ENCODE measurements around the gene PLPP4. TPM values are rescaled to one million over a fixed set of nuclear protein-coding genes. Genes with fewer than 3 reads are reported as not detected.

The PLPP4 gene
- total RNA-seq, 1 experiment from 2014 or later = not detected

- Histone ChIP-seq H3K79me1 (ENCODE audit: insufficient read depth, low read depth, low read length, poor library complexity, severe bottlenecking) (no peaks in the 10 kb centered on the region), H3T11ph (ENCODE audit: low read length) (no peak overlapping the region), H2AFZ (ENCODE audit: low read length) (no peak overlapping the region), H3K9me3 (ENCODE audit: control insufficient read depth, low read depth, low read length) (no peaks in the 10 kb centered on the region), H4K91ac (ENCODE audit: insufficient read length, low read depth, low read length) (no peak overlapping the region), H3K27me3 (ENCODE audit: insufficient read depth, low read length) (no peaks in the 10 kb centered on the region), H3K56ac (ENCODE audit: insufficient read length, low read depth, low read length) (no peak overlapping the region), H3K4me2 (ENCODE audit: insufficient read depth, insufficient read length, low read length) (no peak overlapping the region), H4K5ac (ENCODE audit: insufficient read length, low read depth, low read length) (no peak overlapping the region), H3K4ac (ENCODE audit: low read depth, low read length) (no peak overlapping the region), H3K4me1 (ENCODE audit: insufficient read depth, low read length) (no peaks in the 10 kb centered on the region), H2BK12ac (ENCODE audit: insufficient read length, low read depth, low read length) (no peak overlapping the region), H4K8ac (replicated peaks; ENCODE audit: insufficient read length, low read depth, low read length) (no peak overlapping the region), H3K9ac (ENCODE audit: extremely low read depth, insufficient read length, low read length) (no peak overlapping the region), H2BK5ac (ENCODE audit: insufficient read length, low read length) (no peak overlapping the region), H2BK120ac (ENCODE audit: low read depth, low read length, poor library complexity, severe bottlenecking) (no peak overlapping the region), H2BK15ac (ENCODE audit: low read depth, low read length) (no peak overlapping the region), H2AK5ac (ENCODE audit: insufficient read length, low read length) (no peak overlapping the region), H3K23me2 (ENCODE audit: insufficient read length, low read depth, low read length, poor library complexity, severe bottlenecking) (no peaks in the 10 kb centered on the region), H3K27ac (ENCODE audit: insufficient read length, low read depth, low read length) (no peak overlapping the region), H4K20me1 (ENCODE audit: control insufficient read depth, insufficient read depth, insufficient read length) (no peaks in the 10 kb centered on the region), H3K23ac (ENCODE audit: insufficient read length, low read depth, low read length) (no peak overlapping the region), H2BK20ac (ENCODE audit: low read depth, low read length, poor library complexity, severe bottlenecking) (no peak overlapping the region), H3K14ac (ENCODE audit: insufficient read depth, low read length) (no peak overlapping the region), H3K79me2 (ENCODE audit: insufficient read depth, low read length) (no peaks in the 10 kb centered on the region), H3K18ac (ENCODE audit: insufficient read length, low read depth, low read length) (no peak overlapping the region)
- no peak for DNase-seq
- H3K4me3 Mint-ChIP-seq = no peak overlapping the region
- H3K9me3 Mint-ChIP-seq = no peaks in the 10 kb centered on the region
- H3K27ac Mint-ChIP-seq = no peak overlapping the region
- no peak for TF ChIP-seq CTCF (conservative IDR thresholded peaks at IDR 0.05)
- peaks cover 32% of the 10 kb centered on the region for H3K27me3 Mint-ChIP-seq (ENCODE audit: low read depth)
- H3K36me3 Mint-ChIP-seq (ENCODE audit: insufficient read depth in 1 of 3, low read depth in 3 of 3) = no peaks in the 10 kb centered on the region
- H3K4me1 Mint-ChIP-seq = 0 out of 4 replicates have a peak, but pooled peaks cover 0 to under 1% of the 10 kb centered on the region in 2 experiments
- WGBS (ENCODE audit: extremely low coverage, insufficient read length, low lambda C conversion rate) = no CpG with 5 or more reads among the region's 4 CpGs
These were observed 59.4 kb downstream of the PLPP4 start for GRCh38 chr10:120516426-120516825.

All from H9 (cell line).